B cell (primary cell): ENCODE measurements around the gene PUS10. TPM values are rescaled to one million over a fixed set of nuclear protein-coding genes. Genes with fewer than 3 reads are reported as not detected.

ENCODE experiments used
- ATAC-seq: fragments of 200-7000 bp; cut with Tn5 transposase; one replicate; pipeline ENCODE4 v1.10.0; 2021; ENCODE audit warnings: low read depth, mild to moderate bottlenecking, moderate number of reproducible peaks, moderate library complexity
- CTCF ChIA-PET: fragments of 350-600 bp; sonication (Branson Sonifier 250); formaldehyde crosslinking; loops from one replicate; lab custom pipeline; 2021; ENCODE audit warnings: antibody characterized with exemption, inconsistent platforms; lab: Charles Lee
- POLR2A ChIA-PET: fragments of 350-600 bp; sonication (Branson Sonifier 250); formaldehyde crosslinking; loops from one replicate; lab custom pipeline; 2021; ENCODE audit warnings: antibody characterized with exemption; lab: Charles Lee
- DNase-seq: peaks from one replicate; pipeline ENCODE4 v3.0.0; 2013
- H2AFZ ChIP-seq: 2 replicates; pipeline ENCODE4 v1.6.1; 2012; ENCODE audit warnings: mild to moderate bottlenecking, low read depth, low read length; ENCODE audit not compliant: insufficient read depth, poor library complexity, severe bottlenecking
- H3K27ac ChIP-seq, 2 donors: 1 replicate in 1 of 2; 2 replicates in 1 of 2; pipeline ENCODE4 v1.5.1; 2012 to 2013; ENCODE audit warnings: low read length in 2 of 2, mild to moderate bottlenecking in 2 of 2, moderate library complexity in 1 of 2
- H3K27me3 ChIP-seq, 4 experiments: fragments of 200-600 bp in 1 of 4; sonication (generic) in 1 of 4; replicated peaks in 1 of 4; 1 replicate in 2 of 4; 2 replicates in 2 of 4; pipeline versions ENCODE4 v1.6.1 to v1.7.0; 2013 to 2016; ENCODE audit warnings: low read length in 3 of 4, mild to moderate bottlenecking in 2 of 4, mixed read lengths in 1 of 4, moderate library complexity in 1 of 4; ENCODE audit not compliant: insufficient read depth in 4 of 4, control insufficient read depth in 3 of 4; ENCODE audit errors: control extremely low read depth in 1 of 4
- H3K36me3 ChIP-seq, 2 experiments: replicated peaks in 1 of 2; 1 replicate in 1 of 2; 2 replicates in 1 of 2; pipeline versions ENCODE4 v1.6.1 to v1.7.1; 2013; ENCODE audit warnings: low read length in 1 of 2; ENCODE audit not compliant: insufficient read depth in 2 of 2, control insufficient read depth in 1 of 2; ENCODE audit errors: control extremely low read depth in 1 of 2, extremely low read depth in 1 of 2
- H3K4me1 ChIP-seq, 2 donors: fragments of 200-600 bp in 1 of 2; sonication (generic) in 1 of 2; 1 replicate in 1 of 2; 2 replicates in 1 of 2; pipeline versions ENCODE4 v1.5.1 to v1.6.1; 2013 to 2017; ENCODE audit warnings: low read length in 2 of 2; ENCODE audit not compliant: control insufficient read depth in 2 of 2, insufficient read depth in 2 of 2
- H3K4me2 ChIP-seq: replicated peaks from 2 replicates; pipeline ENCODE3; 2012; ENCODE audit warnings: mild to moderate bottlenecking, low read depth, low read length; ENCODE audit not compliant: poor library complexity, severe bottlenecking
- H3K4me3 ChIP-seq, 5 experiments: fragments of 200-600 bp in 1 of 5; sonication (generic) in 1 of 5; 1 replicate in 3 of 5; 2 replicates in 2 of 5; pipeline versions ENCODE4 v1.5.1 to v1.7.0; 2011 to 2016; ENCODE audit warnings: low read length in 4 of 5, mild to moderate bottlenecking in 4 of 5, low read depth in 2 of 5, control low read depth in 1 of 5, moderate library complexity in 1 of 5; ENCODE audit not compliant: insufficient read depth in 1 of 5; ENCODE audit errors: control extremely low read depth in 1 of 5, extremely low read depth in 1 of 5
- H3K79me2 ChIP-seq: fragments of 200-600 bp; sonication (generic); one replicate; pipeline ENCODE4 v1.6.0; 2016; ENCODE audit warnings: low read length; ENCODE audit not compliant: control insufficient read depth, insufficient read depth
- H3K9ac ChIP-seq: fragments of 200-600 bp; sonication (generic); 2 replicates; pipeline ENCODE4 v1.6.1; 2017; ENCODE audit warnings: mild to moderate bottlenecking, low read length, moderate library complexity
- H3K9me3 ChIP-seq, 3 donors: one replicate each; pipeline versions ENCODE4 v1.6.1 to v1.7.1; 2013; ENCODE audit warnings: low read length in 2 of 3; ENCODE audit not compliant: control insufficient read depth in 2 of 3, insufficient read depth in 1 of 3; ENCODE audit errors: control extremely low read depth in 1 of 3
- H4K20me1 ChIP-seq: 2 replicates; pipeline ENCODE4 v1.6.0; 2012; ENCODE audit warnings: mild to moderate bottlenecking, low read length; ENCODE audit not compliant: insufficient read depth, control insufficient read depth, poor library complexity, severe bottlenecking
- H3K27ac Mint-ChIP-seq: one replicate; pipeline ENCODE4 v1.8.0; 2021; ENCODE audit warnings: mixed read lengths
- H3K27me3 Mint-ChIP-seq: one replicate; pipeline ENCODE4 v1.8.0; 2021; ENCODE audit warnings: mixed read lengths
- H3K4me1 Mint-ChIP-seq: one replicate; pipeline ENCODE4 v1.8.0; 2021; ENCODE audit warnings: mixed read lengths
- H3K4me3 Mint-ChIP-seq: one replicate; pipeline ENCODE4 v1.8.0; 2021; ENCODE audit warnings: mixed read lengths
- H3K9me3 Mint-ChIP-seq: one replicate; pipeline ENCODE4 v1.8.0; 2022; ENCODE audit warnings: mixed read lengths; ENCODE audit not compliant: insufficient read depth
- EZH2 ChIP-seq: IDR thresholded peaks from 2 replicates; pipeline ENCODE4 v1.6.1; 2012; ENCODE audit warnings: borderline replicate concordance, low read depth, mild to moderate bottlenecking, moderate library complexity, low read length; ENCODE audit not compliant: insufficient read depth, poor library complexity, severe bottlenecking
- WGBS: methylation state at CpG from one replicate; pipeline ENCODE4 v1.1.5; 2013; ENCODE audit warnings: missing lambda C conversion rate; ENCODE audit not compliant: insufficient coverage; 5-methylcytosine and 5-hydroxymethylcytosine counted together
- intact Hi-C: fragments of 100-400 bp; cut with micrococcal nuclease; formaldehyde crosslinking; loops from one replicate; pipeline ENCODE4 v1.10.0; 2022
- polyA plus RNA-seq: library from polyadenylated mRNA; depleted of rRNA; stranded (reverse); fragments of >200 nt; gene quantifications from 2 replicates; pipeline ENCODE4 v1.2.3, GENCODE V29; 2012
- total RNA-seq, 2 donors: library from RNA; stranded (reverse); fragments of 120-200 nt in 1 of 2; gene quantifications; 1 replicate in 1 of 2; 2 replicates in 1 of 2; pipeline versions ENCODE4 v1.2.3 to v1.2.4, GENCODE V29; 2013 to 2022
- TF ChIP-seq, protein P1 (sequence below): fragments of 200-600 bp; IDR thresholded peaks from one replicate; pipeline ENCODE4 v1.8.0; 2022; ENCODE audit warnings: antibody characterized with exemption, mild to moderate bottlenecking

Gene PUS10
- total and polyA plus RNA-seq, 2 donors (not counting 1 experiment from before 2014, with no cell fraction given) = 3.2 to 7.1 TPM

DNA sequence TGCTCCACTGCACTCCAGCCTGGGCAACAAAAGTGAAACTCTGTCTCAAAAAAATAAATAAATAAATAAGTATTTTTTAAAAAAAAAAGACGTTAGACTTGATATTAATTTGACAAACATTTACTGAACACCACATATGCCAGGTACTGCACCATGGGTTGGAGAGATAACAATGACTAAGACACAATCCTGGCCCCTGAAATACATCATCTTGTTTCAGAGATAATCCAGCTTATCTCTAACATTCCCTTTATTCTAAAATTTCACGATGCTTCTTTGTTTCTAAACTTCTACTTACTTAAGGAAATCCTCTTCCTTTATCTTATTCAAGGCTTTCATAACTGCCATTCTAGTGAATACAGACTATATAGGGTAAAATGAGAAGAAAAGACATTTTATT is 55.5 kb downstream of the PUS10 start:
- H3K9me3 ChIP-seq = no peaks in the 10 kb centered on the region
- H3K36me3 ChIP-seq = peaks cover 0 to 11% of the 10 kb centered on the region in 2 experiments
- Mint-ChIP-seq H3K4me1 (peaks cover 40% of the 10 kb centered on the region), H3K27ac (no peak overlapping the region), H3K4me3 (no peak overlapping the region), H3K27me3 (no peaks in the 10 kb centered on the region), H3K9me3 (no peaks in the 10 kb centered on the region)
- H3K4me1 ChIP-seq = peaks cover 31% of the 10 kb centered on the region in 2 donors
- no CpG with 5 or more reads among the region's 2 CpGs for WGBS
- H3K79me2 ChIP-seq = no peaks in the 10 kb centered on the region
- no peak overlapping the region for H3K27ac ChIP-seq
- no peak for TF ChIP-seq EZH2
- TF ChIP-seq, protein P1, sequence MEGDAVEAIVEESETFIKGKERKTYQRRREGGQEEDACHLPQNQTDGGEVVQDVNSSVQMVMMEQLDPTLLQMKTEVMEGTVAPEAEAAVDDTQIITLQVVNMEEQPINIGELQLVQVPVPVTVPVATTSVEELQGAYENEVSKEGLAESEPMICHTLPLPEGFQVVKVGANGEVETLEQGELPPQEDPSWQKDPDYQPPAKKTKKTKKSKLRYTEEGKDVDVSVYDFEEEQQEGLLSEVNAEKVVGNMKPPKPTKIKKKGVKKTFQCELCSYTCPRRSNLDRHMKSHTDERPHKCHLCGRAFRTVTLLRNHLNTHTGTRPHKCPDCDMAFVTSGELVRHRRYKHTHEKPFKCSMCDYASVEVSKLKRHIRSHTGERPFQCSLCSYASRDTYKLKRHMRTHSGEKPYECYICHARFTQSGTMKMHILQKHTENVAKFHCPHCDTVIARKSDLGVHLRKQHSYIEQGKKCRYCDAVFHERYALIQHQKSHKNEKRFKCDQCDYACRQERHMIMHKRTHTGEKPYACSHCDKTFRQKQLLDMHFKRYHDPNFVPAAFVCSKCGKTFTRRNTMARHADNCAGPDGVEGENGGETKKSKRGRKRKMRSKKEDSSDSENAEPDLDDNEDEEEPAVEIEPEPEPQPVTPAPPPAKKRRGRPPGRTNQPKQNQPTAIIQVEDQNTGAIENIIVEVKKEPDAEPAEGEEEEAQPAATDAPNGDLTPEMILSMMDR = no peak
- no peaks in the 10 kb centered on the region for H4K20me1 ChIP-seq
- intact Hi-C loops = loop anchor here (5.0 kb wide), 1 partner anchor 35 kb away; no protein-coding TSS in a partner anchor
- H3K9ac ChIP-seq = no peak overlapping the region
- no peak overlapping the region for H2AFZ ChIP-seq
- no peak overlapping the region for H3K4me3 ChIP-seq
- ATAC-seq (no peak), DNase-seq (no peak)
- H3K27me3 ChIP-seq = no peaks in the 10 kb centered on the region
- ChIA-PET CTCF (interaction anchor here (6.4 kb wide), 1 partner anchor 36 kb away, joined by 52 read pairs; no protein-coding TSS in a partner anchor), POLR2A (no interaction called here)
- no peak overlapping the region for H3K4me2 ChIP-seq

DNA sequence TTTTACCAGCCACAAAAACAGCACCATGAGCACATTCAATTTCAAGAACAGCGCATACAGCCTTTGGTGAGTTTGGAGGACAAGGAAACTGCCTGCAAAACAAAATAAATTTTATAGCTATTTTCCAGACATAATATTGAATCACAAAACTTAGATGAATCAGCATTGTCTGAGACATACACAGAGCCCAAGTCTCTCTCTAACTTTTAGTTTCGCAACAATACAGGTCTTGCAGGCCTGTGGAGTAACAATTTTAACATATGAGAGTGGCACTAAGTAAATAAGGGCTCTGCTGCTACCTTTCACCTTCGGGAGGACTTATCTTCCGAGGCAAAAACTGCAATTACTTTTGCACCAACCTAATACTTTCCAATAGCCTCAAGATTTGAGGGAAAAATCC is 56.6 kb downstream of the PUS10 start:
- no peak overlapping the region for H3K27ac Mint-ChIP-seq

More for the DNA sequence above, 56.6 kb downstream of the PUS10 start:
- H3K9ac ChIP-seq = no peak overlapping the region
- H3K79me2 ChIP-seq = no peaks in the 10 kb centered on the region
- H3K9me3 ChIP-seq = no peaks in the 10 kb centered on the region
- H3K4me2 ChIP-seq = no peak overlapping the region
- H3K4me3 ChIP-seq = no peak overlapping the region
- intact Hi-C loops = loop anchor here (5.0 kb wide), 1 partner anchor 36 kb away; no protein-coding TSS in a partner anchor
- Mint-ChIP-seq H3K4me3 (no peak overlapping the region), H3K4me1 (peaks cover 31% of the 10 kb centered on the region), H3K9me3 (no peaks in the 10 kb centered on the region), H3K27me3 (no peaks in the 10 kb centered on the region)
- ATAC-seq = no peak
- WGBS = 100% methylated on average over 1 of the region's 4 CpGs
- H3K27me3 ChIP-seq = no peaks in the 10 kb centered on the region
- no peak for DNase-seq
- no peak overlapping the region for H3K27ac ChIP-seq
- ChIA-PET CTCF (interaction anchor here (1.1 kb wide), 1 partner anchor 31 kb away, joined by 3 read pairs; no protein-coding TSS in a partner anchor), POLR2A (no interaction called here)
- no peak for TF ChIP-seq EZH2
- TF ChIP-seq, protein P1 = no peak
- peaks cover 3 to 11% of the 10 kb centered on the region in 2 experiments for H3K36me3 ChIP-seq
- H3K4me1 ChIP-seq = peaks cover 20 to 22% of the 10 kb centered on the region in 2 donors
- H4K20me1 ChIP-seq = no peaks in the 10 kb centered on the region
- no peak overlapping the region for H2AFZ ChIP-seq
